Mesenteric fat pad (tissue), 1 donor: ENCODE data around the gene NYAP2. TPM values are rescaled to one million over a fixed set of nuclear protein-coding genes. Genes with fewer than 3 reads are reported as not detected.

Source experiments
- DNase-seq: peaks from one replicate; pipeline ENCODE4 v3.0.0-alpha.2; 2020; ENCODE audit warnings: low spot score
- total RNA-seq: library from RNA; stranded (reverse); fragmentation: NEBNext Ultra II Directional; extraction: Animal tissue kit (Norgen Biotek cat#: 25700); gene quantifications from one replicate; pipeline ENCODE4 v1.2.1, GENCODE V29; 2021
- donor health status: DM: yes; HTN: yes; CAD: no.

The NYAP2 gene
- total RNA-seq, 1 donor from 2014 or later, result not detected

DNA sequence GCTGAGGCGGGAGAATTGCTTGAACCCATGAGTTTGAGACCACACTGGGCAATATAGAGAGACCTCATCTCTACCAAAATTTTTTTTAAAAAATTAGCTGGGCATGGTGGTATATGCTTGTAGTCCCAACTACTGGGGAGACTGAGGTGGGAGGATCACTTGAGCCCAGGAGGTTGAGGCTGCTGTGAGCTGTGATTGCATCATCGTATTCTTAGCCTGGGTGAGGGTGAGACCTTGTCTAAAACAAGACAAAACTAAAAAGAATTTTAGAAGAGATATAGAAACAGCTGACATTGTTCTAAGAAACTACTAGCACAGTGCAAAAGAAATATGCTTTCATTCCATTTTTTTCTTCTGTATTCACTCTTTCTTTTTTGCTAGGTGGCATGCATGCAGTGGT lies 298.4 kb downstream of the NYAP2 start:
- no peak for DNase-seq
